Subcutaneous adipose tissue (tissue), 4 donors: ENCODE results near the gene DCAF6. TPM values are rescaled to one million over a fixed set of nuclear protein-coding genes. Genes with fewer than 3 reads are reported as not detected.

Source experiments
- small RNA-seq: library from RNA; depleted of rRNA; stranded (forward); fragments of <200 nt; gene quantifications from one replicate; pipeline ENCODE3, GENCODE V24; 2016
- total RNA-seq, 4 donors: library from RNA; depleted of rRNA; stranded (reverse); fragments of >200 nt; gene quantifications; one replicate each; pipeline ENCODE4 v1.1.0, GENCODE V29; 2016
- TF ChIP-seq, protein P1 (sequence below): fragments of 450-650 bp; IDR thresholded peaks from one replicate; pipeline ENCODE4 v1.5.1; 2016; ENCODE audit warnings: low read depth, mild to moderate bottlenecking, control low read depth, antibody characterized with exemption, moderate library complexity

The DCAF6 gene
- total RNA-seq, 4 donors from 2014 or later, result 94.4 to 116 (median 99.8) TPM

DNA sequence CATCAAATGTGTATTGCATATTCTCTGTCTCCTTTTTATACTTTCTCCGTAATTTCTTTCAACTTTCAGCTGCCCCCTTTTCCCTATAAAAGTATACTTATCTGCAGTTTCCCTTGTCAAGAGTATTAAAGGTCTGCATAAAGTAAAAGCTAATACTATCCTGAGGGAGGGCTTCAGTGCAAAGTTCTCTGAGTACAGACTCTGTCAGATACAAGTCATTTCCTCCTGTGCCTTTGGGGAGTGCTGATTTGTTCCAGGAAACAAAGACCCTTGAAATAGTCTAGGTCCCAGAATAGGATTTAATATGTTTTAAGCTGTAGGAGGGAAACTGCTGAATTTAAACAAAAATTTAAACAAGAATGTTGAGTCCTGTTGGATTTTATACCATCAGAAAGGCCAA lies 188.6 kb downstream of the DCAF6 start:
- TF ChIP-seq, protein P1, sequence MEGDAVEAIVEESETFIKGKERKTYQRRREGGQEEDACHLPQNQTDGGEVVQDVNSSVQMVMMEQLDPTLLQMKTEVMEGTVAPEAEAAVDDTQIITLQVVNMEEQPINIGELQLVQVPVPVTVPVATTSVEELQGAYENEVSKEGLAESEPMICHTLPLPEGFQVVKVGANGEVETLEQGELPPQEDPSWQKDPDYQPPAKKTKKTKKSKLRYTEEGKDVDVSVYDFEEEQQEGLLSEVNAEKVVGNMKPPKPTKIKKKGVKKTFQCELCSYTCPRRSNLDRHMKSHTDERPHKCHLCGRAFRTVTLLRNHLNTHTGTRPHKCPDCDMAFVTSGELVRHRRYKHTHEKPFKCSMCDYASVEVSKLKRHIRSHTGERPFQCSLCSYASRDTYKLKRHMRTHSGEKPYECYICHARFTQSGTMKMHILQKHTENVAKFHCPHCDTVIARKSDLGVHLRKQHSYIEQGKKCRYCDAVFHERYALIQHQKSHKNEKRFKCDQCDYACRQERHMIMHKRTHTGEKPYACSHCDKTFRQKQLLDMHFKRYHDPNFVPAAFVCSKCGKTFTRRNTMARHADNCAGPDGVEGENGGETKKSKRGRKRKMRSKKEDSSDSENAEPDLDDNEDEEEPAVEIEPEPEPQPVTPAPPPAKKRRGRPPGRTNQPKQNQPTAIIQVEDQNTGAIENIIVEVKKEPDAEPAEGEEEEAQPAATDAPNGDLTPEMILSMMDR, result no peak

Small RNAs within 50 kb of the gene (small RNA-seq; reads per million reads assigned to genes)
- not detected for gene MIR1255B2

Other genes with a start within 250 kb of the DCAF6 start
- 10 to 100 TPM; 44.5 to 72.6 (median 53.7) TPM for gene MPZL1, start 214.7 kb upstream of the DCAF6 start, total RNA-seq
- gene ADCY10, start 22.5 kb upstream of the DCAF6 start, total RNA-seq, result under 1 TPM; 0.22 to 0.57 (median 0.41) TPM
- gene MPC2, start 389 bp downstream of the DCAF6 start, total RNA-seq, result 10 to 100 TPM; 24.2 to 54.9 (median 45.4) TPM
- 1 to 10 TPM; 3.1 to 7.5 (median 4.4) TPM for gene GPR161, start 200.2 kb downstream of the DCAF6 start, total RNA-seq
- 10 to 100 TPM; 13.6 to 28.0 (median 22.5) TPM for gene TIPRL, start 242.3 kb downstream of the DCAF6 start, total RNA-seq